Keratinocyte (primary cell): Measurements from ENCODE around the gene SLC6A1. TPM values are rescaled to one million over a fixed set of nuclear protein-coding genes. Genes with fewer than 3 reads are reported as not detected.

Source experiments
- DNase-seq: peaks from one replicate; pipeline ENCODE4 v3.0.0-alpha.2; 2011; ENCODE audit warnings: low read depth, missing footprints, low spot score
- FAIRE-seq: peaks from 2 replicates; lab custom pipeline; 2011; peaks lifted over from hg19 to GRCh38; lab: Jason Lieb, UNC
- H2AFZ ChIP-seq: 2 replicates; pipeline ENCODE4 v1.6.0; 2012; ENCODE audit warnings: low read length, control low read depth, inconsistent platforms; ENCODE audit not compliant: control insufficient read depth
- H3K27ac ChIP-seq: 2 replicates; pipeline ENCODE4 v1.5.1; 2011; ENCODE audit warnings: low read length; ENCODE audit not compliant: control insufficient read depth, insufficient read depth
- H3K27me3 ChIP-seq: 3 replicates; pipeline ENCODE4 v1.6.0; 2011; ENCODE audit warnings: low read length; ENCODE audit not compliant: control insufficient read depth, insufficient read depth; ENCODE audit errors: extremely low read depth
- H3K36me3 ChIP-seq, 2 experiments: 2 replicates in 1 of 2; 3 replicates in 1 of 2; pipeline ENCODE4 v1.5.1; 2011; ENCODE audit warnings: low read length in 2 of 2, mild to moderate bottlenecking in 1 of 2; ENCODE audit not compliant: control insufficient read depth in 2 of 2, insufficient read depth in 2 of 2; ENCODE audit errors: extremely low read depth in 1 of 2
- H3K4me1 ChIP-seq: 3 replicates; pipeline ENCODE4 v1.5.1; 2011; ENCODE audit warnings: low read length; ENCODE audit not compliant: control insufficient read depth, insufficient read depth; ENCODE audit errors: extremely low read depth
- H3K4me2 ChIP-seq: 3 replicates; pipeline ENCODE4 v1.6.0; 2011; ENCODE audit warnings: low read depth, low read length; ENCODE audit not compliant: control insufficient read depth, insufficient read depth; ENCODE audit errors: extremely low read depth
- H3K4me3 ChIP-seq, 3 experiments: fragments of 200-600 bp in 1 of 3; sonication (generic) in 1 of 3; 2 replicates in 2 of 3; 3 replicates in 1 of 3; pipeline ENCODE4 v1.5.1; 2011 to 2016; ENCODE audit warnings: low read length in 3 of 3, mild to moderate bottlenecking in 3 of 3, control low read depth in 2 of 3, inconsistent platforms in 1 of 3, low read depth in 1 of 3, mixed read lengths in 1 of 3, mixed run types in 1 of 3, moderate library complexity in 1 of 3; ENCODE audit not compliant: control insufficient read depth in 2 of 3, insufficient read depth in 2 of 3; ENCODE audit errors: extremely low read depth in 1 of 3
- H3K79me2 ChIP-seq: 2 replicates; pipeline ENCODE4 v1.6.0; 2012; ENCODE audit warnings: low read length; ENCODE audit not compliant: control insufficient read depth, insufficient read depth
- H3K9ac ChIP-seq: 3 replicates; pipeline ENCODE4 v1.6.0; 2011; ENCODE audit warnings: low read length; ENCODE audit not compliant: control insufficient read depth, insufficient read depth; ENCODE audit errors: extremely low read depth
- H3K9me1 ChIP-seq: 3 replicates; pipeline ENCODE4 v1.6.0; 2011; ENCODE audit warnings: low read length; ENCODE audit not compliant: control insufficient read depth, insufficient read depth; ENCODE audit errors: extremely low read depth
- H3K9me3 ChIP-seq: 2 replicates; pipeline ENCODE4 v1.5.1; 2012; ENCODE audit warnings: low read depth, low read length; ENCODE audit not compliant: control insufficient read depth
- H4K20me1 ChIP-seq: 3 replicates; pipeline ENCODE4 v1.6.0; 2011; ENCODE audit warnings: low read length; ENCODE audit not compliant: control insufficient read depth, insufficient read depth; ENCODE audit errors: extremely low read depth
- EZH2 ChIP-seq: IDR thresholded peaks from one replicate; pipeline ENCODE4 v1.6.1; 2012; ENCODE audit warnings: inconsistent platforms, mild to moderate bottlenecking, low read length, moderate library complexity
- dilution Hi-C: fragments of 300-500 bp; cut with MboI; formaldehyde crosslinking; loops from one replicate; pipeline ENCODE4 v1.7.0; 2020; ENCODE audit warnings: low sequenced_read_pairs; ENCODE audit not compliant: extremely low pct_ligation_motif_present
- polyA plus RNA-seq, 5 experiments: library from polyadenylated mRNA; depleted of rRNA in 3 of 5; stranded (reverse) in 3 of 5; stranded (forward) in 1 of 5; unstranded in 1 of 5; fragments of >200 nt; gene quantifications; 1 replicate in 1 of 5; 2 replicates in 3 of 5; 3 replicates in 1 of 5; pipeline versions ENCODE4 v1.2.1 to v1.2.3, GENCODE V29; 2011 to 2012; ENCODE audit warnings: missing spikeins in 2 of 5, low read depth in 1 of 5, low replicate concordance in 1 of 5
- TF ChIP-seq, protein P1 (sequence below), 3 experiments: IDR thresholded peaks in 1 of 3; conservative IDR thresholded peaks in 1 of 3; optimal IDR thresholded peaks in 1 of 3; 2 replicates in 2 of 3; 3 replicates in 1 of 3; pipeline versions ENCODE3 to v1.5.1; 2011; ENCODE audit warnings: low read length in 3 of 3, mild to moderate bottlenecking in 3 of 3, moderate library complexity in 2 of 3, control low read depth in 1 of 3, inconsistent platforms in 1 of 3; ENCODE audit not compliant: insufficient read depth in 2 of 3; ENCODE audit errors: extremely low read depth in 1 of 3

Gene SLC6A1
- polyA plus RNA-seq, 1 donor (not counting 4 experiments of a cell fraction or from before 2014, with no cell fraction given) = not detected

DNA sequence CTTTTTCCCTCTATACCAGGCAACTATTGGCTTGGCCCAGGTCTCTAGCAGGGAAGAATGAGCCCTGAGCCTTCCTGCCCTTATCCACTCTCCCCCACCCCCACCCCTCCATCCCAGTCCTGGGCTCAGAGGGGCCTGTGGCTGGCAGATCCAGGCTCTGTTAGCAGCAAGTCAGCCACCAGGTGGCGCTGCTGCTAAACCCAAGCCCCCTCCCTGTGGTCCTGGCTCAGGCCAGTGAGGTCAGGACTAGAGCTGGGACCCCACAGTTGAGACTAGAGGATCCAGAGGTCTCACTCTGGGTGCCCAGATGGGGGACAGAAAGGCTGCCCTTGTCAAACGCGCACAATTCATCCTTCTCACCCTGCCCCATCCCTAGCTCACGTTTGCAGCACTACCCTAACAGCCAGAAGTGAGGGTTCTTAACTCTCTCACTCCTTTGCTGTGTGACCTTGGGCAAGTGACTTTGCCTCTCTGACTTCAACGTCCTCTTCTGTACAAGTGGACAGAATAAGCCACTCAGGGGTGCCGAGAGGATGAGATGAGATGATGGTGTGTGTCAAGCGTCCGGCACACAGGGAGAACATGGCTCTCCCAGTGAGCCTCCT is 46.8 kb upstream of the SLC6A1 start:
- Histone ChIP-seq H3K4me3 (no peak overlapping the region), H2AFZ (no peak overlapping the region), H4K20me1 (no peaks in the 10 kb centered on the region), H3K4me2 (peak overlapping the region; percentile 55), H3K36me3 (no peaks in the 10 kb centered on the region), H3K9me1 (no peaks in the 10 kb centered on the region), H3K27ac (no peak overlapping the region), H3K9me3 (no peaks in the 10 kb centered on the region), H3K27me3 (no peaks in the 10 kb centered on the region), H3K9ac (no peak overlapping the region), H3K79me2 (no peaks in the 10 kb centered on the region), H3K4me1 (peaks cover 24% of the 10 kb centered on the region)
- DNase-seq (no peak), FAIRE-seq (no peak)
- dilution Hi-C loops = no loop called here
- TF ChIP-seq, protein P1, sequence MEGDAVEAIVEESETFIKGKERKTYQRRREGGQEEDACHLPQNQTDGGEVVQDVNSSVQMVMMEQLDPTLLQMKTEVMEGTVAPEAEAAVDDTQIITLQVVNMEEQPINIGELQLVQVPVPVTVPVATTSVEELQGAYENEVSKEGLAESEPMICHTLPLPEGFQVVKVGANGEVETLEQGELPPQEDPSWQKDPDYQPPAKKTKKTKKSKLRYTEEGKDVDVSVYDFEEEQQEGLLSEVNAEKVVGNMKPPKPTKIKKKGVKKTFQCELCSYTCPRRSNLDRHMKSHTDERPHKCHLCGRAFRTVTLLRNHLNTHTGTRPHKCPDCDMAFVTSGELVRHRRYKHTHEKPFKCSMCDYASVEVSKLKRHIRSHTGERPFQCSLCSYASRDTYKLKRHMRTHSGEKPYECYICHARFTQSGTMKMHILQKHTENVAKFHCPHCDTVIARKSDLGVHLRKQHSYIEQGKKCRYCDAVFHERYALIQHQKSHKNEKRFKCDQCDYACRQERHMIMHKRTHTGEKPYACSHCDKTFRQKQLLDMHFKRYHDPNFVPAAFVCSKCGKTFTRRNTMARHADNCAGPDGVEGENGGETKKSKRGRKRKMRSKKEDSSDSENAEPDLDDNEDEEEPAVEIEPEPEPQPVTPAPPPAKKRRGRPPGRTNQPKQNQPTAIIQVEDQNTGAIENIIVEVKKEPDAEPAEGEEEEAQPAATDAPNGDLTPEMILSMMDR (optimal IDR thresholded peaks at IDR 0.05 in 1 of 3, IDR thresholded peaks at IDR 0.05 in 1 of 3, conservative IDR thresholded peaks at IDR 0.05 in 1 of 3; ENCODE audit: extremely low read depth in 1 of 3, insufficient read depth in 2 of 3, low read length in 3 of 3) = peak; percentile 82 to 89 (median 88)
- no peak for TF ChIP-seq EZH2

DNA sequence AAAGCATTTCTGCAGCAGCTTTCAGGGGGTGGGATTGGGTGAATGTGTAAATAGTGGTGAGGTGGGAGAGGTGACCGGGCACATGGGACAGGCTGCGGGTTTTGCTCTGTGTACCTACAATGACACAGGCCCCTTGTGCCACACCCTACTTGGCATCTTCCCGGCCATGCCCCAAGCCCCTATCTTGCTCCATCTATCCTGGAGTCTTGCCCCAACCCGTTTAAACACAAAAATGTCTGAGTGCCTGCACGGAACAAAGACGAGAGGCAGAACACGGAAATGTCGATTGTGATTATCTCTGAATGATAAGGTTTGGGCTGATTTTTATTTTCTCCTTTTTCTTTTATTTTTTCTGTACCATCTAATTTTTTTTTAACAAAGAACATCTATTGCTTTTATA is 46.0 kb upstream of the SLC6A1 start:
- H3K36me3 ChIP-seq = no peaks in the 10 kb centered on the region
- peaks cover 22% of the 10 kb centered on the region for H3K4me1 ChIP-seq
- TF ChIP-seq, protein P1 (optimal IDR thresholded peaks at IDR 0.05 in 1 of 3, IDR thresholded peaks at IDR 0.05 in 1 of 3, conservative IDR thresholded peaks at IDR 0.05 in 1 of 3; ENCODE audit: extremely low read depth in 1 of 3, insufficient read depth in 2 of 3, low read length in 3 of 3) = no peak
- TF ChIP-seq EZH2 = no peak
- H4K20me1 ChIP-seq = no peaks in the 10 kb centered on the region
- no peaks in the 10 kb centered on the region for H3K79me2 ChIP-seq
- peak; percentile 71 for FAIRE-seq
- no peaks in the 10 kb centered on the region for H3K27me3 ChIP-seq
- no peak overlapping the region for H3K4me3 ChIP-seq
- H3K9me1 ChIP-seq = no peaks in the 10 kb centered on the region
- H3K9me3 ChIP-seq = no peaks in the 10 kb centered on the region
- H3K9ac ChIP-seq = no peak overlapping the region
- H3K4me2 ChIP-seq = peak overlapping the region; percentile 55
- DNase-seq = no peak
- no peak overlapping the region for H3K27ac ChIP-seq
- dilution Hi-C loops = no loop called here
- no peak overlapping the region for H2AFZ ChIP-seq
